ENCODE data around the gene RTN1.

DNA sequence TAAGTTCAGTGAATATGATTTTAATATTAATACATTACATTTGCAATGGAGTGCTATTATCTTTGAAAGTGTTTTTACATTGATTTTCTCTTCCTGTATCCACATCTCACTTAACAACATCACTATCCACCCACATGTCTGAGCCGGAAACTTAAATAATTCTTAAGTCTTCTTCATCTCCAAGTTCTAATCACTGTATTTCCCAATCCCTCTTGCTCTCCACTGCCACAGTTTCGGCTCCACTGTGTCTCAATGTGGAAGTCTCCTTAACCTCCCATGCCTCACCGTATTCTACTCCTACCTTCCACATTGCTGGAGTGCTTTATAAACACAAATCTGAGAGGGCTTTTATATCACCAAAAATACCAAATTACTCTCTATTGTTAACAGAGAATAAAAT, 25.3 kb downstream of the RTN1 start:
- TF ChIP-seq, protein P1, sequence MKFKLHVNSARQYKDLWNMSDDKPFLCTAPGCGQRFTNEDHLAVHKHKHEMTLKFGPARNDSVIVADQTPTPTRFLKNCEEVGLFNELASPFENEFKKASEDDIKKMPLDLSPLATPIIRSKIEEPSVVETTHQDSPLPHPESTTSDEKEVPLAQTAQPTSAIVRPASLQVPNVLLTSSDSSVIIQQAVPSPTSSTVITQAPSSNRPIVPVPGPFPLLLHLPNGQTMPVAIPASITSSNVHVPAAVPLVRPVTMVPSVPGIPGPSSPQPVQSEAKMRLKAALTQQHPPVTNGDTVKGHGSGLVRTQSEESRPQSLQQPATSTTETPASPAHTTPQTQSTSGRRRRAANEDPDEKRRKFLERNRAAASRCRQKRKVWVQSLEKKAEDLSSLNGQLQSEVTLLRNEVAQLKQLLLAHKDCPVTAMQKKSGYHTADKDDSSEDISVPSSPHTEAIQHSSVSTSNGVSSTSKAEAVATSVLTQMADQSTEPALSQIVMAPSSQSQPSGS (CRISPR knock-in tag; IDR thresholded peaks at IDR 0.05; ENCODE audit: borderline replicate concordance, low read depth), result no peak
- TF ChIP-seq, protein P2, sequence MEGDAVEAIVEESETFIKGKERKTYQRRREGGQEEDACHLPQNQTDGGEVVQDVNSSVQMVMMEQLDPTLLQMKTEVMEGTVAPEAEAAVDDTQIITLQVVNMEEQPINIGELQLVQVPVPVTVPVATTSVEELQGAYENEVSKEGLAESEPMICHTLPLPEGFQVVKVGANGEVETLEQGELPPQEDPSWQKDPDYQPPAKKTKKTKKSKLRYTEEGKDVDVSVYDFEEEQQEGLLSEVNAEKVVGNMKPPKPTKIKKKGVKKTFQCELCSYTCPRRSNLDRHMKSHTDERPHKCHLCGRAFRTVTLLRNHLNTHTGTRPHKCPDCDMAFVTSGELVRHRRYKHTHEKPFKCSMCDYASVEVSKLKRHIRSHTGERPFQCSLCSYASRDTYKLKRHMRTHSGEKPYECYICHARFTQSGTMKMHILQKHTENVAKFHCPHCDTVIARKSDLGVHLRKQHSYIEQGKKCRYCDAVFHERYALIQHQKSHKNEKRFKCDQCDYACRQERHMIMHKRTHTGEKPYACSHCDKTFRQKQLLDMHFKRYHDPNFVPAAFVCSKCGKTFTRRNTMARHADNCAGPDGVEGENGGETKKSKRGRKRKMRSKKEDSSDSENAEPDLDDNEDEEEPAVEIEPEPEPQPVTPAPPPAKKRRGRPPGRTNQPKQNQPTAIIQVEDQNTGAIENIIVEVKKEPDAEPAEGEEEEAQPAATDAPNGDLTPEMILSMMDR (IDR thresholded peaks at IDR 0.05), result no peak
- TF ChIP-seq, protein P3, sequence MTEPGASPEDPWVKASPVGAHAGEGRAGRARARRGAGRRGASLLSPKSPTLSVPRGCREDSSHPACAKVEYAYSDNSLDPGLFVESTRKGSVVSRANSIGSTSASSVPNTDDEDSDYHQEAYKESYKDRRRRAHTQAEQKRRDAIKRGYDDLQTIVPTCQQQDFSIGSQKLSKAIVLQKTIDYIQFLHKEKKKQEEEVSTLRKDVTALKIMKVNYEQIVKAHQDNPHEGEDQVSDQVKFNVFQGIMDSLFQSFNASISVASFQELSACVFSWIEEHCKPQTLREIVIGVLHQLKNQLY (CRISPR knock-in tag; IDR thresholded peaks at IDR 0.05), result no peak

All from WTC11 (cell line).